Mucosa of stomach (tissue), 1 donor: ENCODE results near the gene PALLD.

Experiments
- H3K27me3 ChIP-seq: one replicate; pipeline ENCODE4 v1.7.0; 2013; ENCODE audit warnings: mild to moderate bottlenecking, low read length; ENCODE audit not compliant: control insufficient read depth, insufficient read depth
- H3K36me3 ChIP-seq: one replicate; pipeline ENCODE4 v1.7.0; 2013; ENCODE audit warnings: low read length; ENCODE audit not compliant: control insufficient read depth, insufficient read depth
- H3K4me1 ChIP-seq: one replicate; pipeline ENCODE4 v1.7.0; 2013; ENCODE audit warnings: mild to moderate bottlenecking, low read length; ENCODE audit not compliant: control insufficient read depth, insufficient read depth
- H3K4me3 ChIP-seq: one replicate; pipeline ENCODE4 v1.7.0; 2013; ENCODE audit warnings: low read length
- H3K9ac ChIP-seq: one replicate; pipeline ENCODE4 v1.7.0; 2013; ENCODE audit warnings: mild to moderate bottlenecking, low read length, moderate library complexity
- H3K9me3 ChIP-seq: one replicate; pipeline ENCODE4 v1.7.0; 2013; ENCODE audit warnings: mild to moderate bottlenecking, low read length, moderate library complexity; ENCODE audit not compliant: control insufficient read depth
- donor health status: Pancreatic carcinoma.

PALLD gene

GRCh38 chr4:168639914-168640313, 143.1 kb downstream of the PALLD start:
- Histone ChIP-seq H3K36me3 (no peaks in the 10 kb centered on the region), H3K9me3 (no peaks in the 10 kb centered on the region), H3K4me1 (peaks cover 10% of the 10 kb centered on the region), H3K27me3 (no peaks in the 10 kb centered on the region), H3K9ac (no peak overlapping the region), H3K4me3 (no peak overlapping the region)

- Histone ChIP-seq H3K36me3 (no peaks in the 10 kb centered on the region), H3K4me1 (peaks cover 10% of the 10 kb centered on the region), H3K4me3 (no peak overlapping the region), H3K9me3 (no peaks in the 10 kb centered on the region), H3K27me3 (no peaks in the 10 kb centered on the region), H3K9ac (no peak overlapping the region)
These were observed 144.9 kb downstream of the PALLD start for GRCh38 chr4:168641811-168642140.

- no peaks in the 10 kb centered on the region for H3K9me3 ChIP-seq
- no peak overlapping the region for H3K9ac ChIP-seq
- H3K36me3 ChIP-seq, result no peaks in the 10 kb centered on the region
These were observed 145.7 kb downstream of the PALLD start for GRCh38 chr4:168642591-168642990.

GRCh38 chr4:168643111-168643795, 146.4 kb downstream of the PALLD start:
- Histone ChIP-seq H3K4me1 (peaks cover 10% of the 10 kb centered on the region), H3K9ac (no peak overlapping the region), H3K4me3 (no peak overlapping the region), H3K9me3 (no peaks in the 10 kb centered on the region), H3K36me3 (no peaks in the 10 kb centered on the region), H3K27me3 (no peaks in the 10 kb centered on the region)

More at GRCh38 chr4:168642591-168642990, 145.7 kb downstream of the PALLD start:
- H3K4me3 ChIP-seq, result no peak overlapping the region
- H3K4me1 ChIP-seq, result peaks cover 10% of the 10 kb centered on the region
- H3K27me3 ChIP-seq, result no peaks in the 10 kb centered on the region

- H3K36me3 ChIP-seq, result no peaks in the 10 kb centered on the region
- H3K4me1 ChIP-seq, result peaks cover 10% of the 10 kb centered on the region
- H3K27me3 ChIP-seq, result no peaks in the 10 kb centered on the region
- no peak overlapping the region for H3K9ac ChIP-seq
- H3K9me3 ChIP-seq, result no peaks in the 10 kb centered on the region
- no peak overlapping the region for H3K4me3 ChIP-seq
These were observed 146.9 kb downstream of the PALLD start for GRCh38 chr4:168643796-168644159.

- Histone ChIP-seq H3K9me3 (no peaks in the 10 kb centered on the region), H3K9ac (no peak overlapping the region), H3K36me3 (no peaks in the 10 kb centered on the region), H3K4me1 (peaks cover 10% of the 10 kb centered on the region), H3K4me3 (no peak overlapping the region), H3K27me3 (no peaks in the 10 kb centered on the region)
These were observed 149.3 kb downstream of the PALLD start for GRCh38 chr4:168646001-168646768.

- H3K9me3 ChIP-seq, result no peaks in the 10 kb centered on the region
These were observed 151.0 kb downstream of the PALLD start for GRCh38 chr4:168647646-168648375.

GRCh38 chr4:168648494-168648893, 151.6 kb downstream of the PALLD start:
- Histone ChIP-seq H3K9ac (no peak overlapping the region), H3K4me1 (peaks cover 3% of the 10 kb centered on the region), H3K27me3 (no peaks in the 10 kb centered on the region), H3K4me3 (no peak overlapping the region), H3K36me3 (no peaks in the 10 kb centered on the region), H3K9me3 (no peaks in the 10 kb centered on the region)

More at GRCh38 chr4:168647646-168648375, 151.0 kb downstream of the PALLD start:
- Histone ChIP-seq H3K36me3 (no peaks in the 10 kb centered on the region), H3K27me3 (no peaks in the 10 kb centered on the region), H3K4me1 (peaks cover 10% of the 10 kb centered on the region), H3K4me3 (no peak overlapping the region), H3K9ac (no peak overlapping the region)

GRCh38 chr4:168648929-168649328, 152.1 kb downstream of the PALLD start:
- H3K9ac ChIP-seq, result no peak overlapping the region
- H3K36me3 ChIP-seq, result no peaks in the 10 kb centered on the region
- no peaks in the 10 kb centered on the region for H3K4me1 ChIP-seq
- no peak overlapping the region for H3K4me3 ChIP-seq
- no peaks in the 10 kb centered on the region for H3K9me3 ChIP-seq
- H3K27me3 ChIP-seq, result no peaks in the 10 kb centered on the region

- Histone ChIP-seq H3K9me3 (no peaks in the 10 kb centered on the region), H3K4me3 (no peak overlapping the region), H3K4me1 (no peaks in the 10 kb centered on the region)
These were observed 154.5 kb downstream of the PALLD start for GRCh38 chr4:168651374-168651773.

GRCh38 chr4:168651864-168652263, 155.0 kb downstream of the PALLD start:
- Histone ChIP-seq H3K36me3 (no peaks in the 10 kb centered on the region), H3K4me3 (no peak overlapping the region), H3K9ac (no peak overlapping the region), H3K27me3 (no peaks in the 10 kb centered on the region), H3K9me3 (no peaks in the 10 kb centered on the region), H3K4me1 (peaks cover 2% of the 10 kb centered on the region)

More at GRCh38 chr4:168651374-168651773, 154.5 kb downstream of the PALLD start:
- no peaks in the 10 kb centered on the region for H3K36me3 ChIP-seq
- H3K27me3 ChIP-seq, result no peaks in the 10 kb centered on the region
- no peak overlapping the region for H3K9ac ChIP-seq

GRCh38 chr4:168652755-168653154, 155.9 kb downstream of the PALLD start:
- no peak overlapping the region for H3K9ac ChIP-seq
- H3K27me3 ChIP-seq, result no peaks in the 10 kb centered on the region

More at GRCh38 chr4:168652755-168653154, 155.9 kb downstream of the PALLD start:
- H3K4me3 ChIP-seq, result no peak overlapping the region
- no peaks in the 10 kb centered on the region for H3K9me3 ChIP-seq
- peaks cover 8% of the 10 kb centered on the region for H3K4me1 ChIP-seq
- H3K36me3 ChIP-seq, result no peaks in the 10 kb centered on the region
